Peyer's patch (tissue), 4 donors: ENCODE results near the gene NTN3. TPM values are rescaled to one million over a fixed set of nuclear protein-coding genes. Genes with fewer than 3 reads are reported as not detected.

Source experiments
- DNase-seq, 3 donors: peaks; one replicate each; pipeline ENCODE4 v3.0.0-alpha.2; 2017 to 2019
- H3K27ac ChIP-seq, 4 donors: fragments of 200-600 bp; sonication (generic); one replicate each; pipeline ENCODE4 v1.5.1; 2016 to 2019
- H3K27me3 ChIP-seq, 2 donors: fragments of 200-600 bp; sonication (generic); one replicate each; pipeline ENCODE4 v1.5.1; 2019
- H3K36me3 ChIP-seq, 3 donors: fragments of 200-600 bp; sonication (generic); one replicate each; pipeline ENCODE4 v1.5.1; 2016 to 2019
- H3K4me1 ChIP-seq, 4 donors: fragments of 200-600 bp; sonication (generic); one replicate each; pipeline ENCODE4 v1.5.1; 2016 to 2019
- H3K4me3 ChIP-seq, 4 donors: fragments of 200-600 bp; sonication (generic); 1 replicate in 3 of 4; 2 replicates in 1 of 4; pipeline ENCODE4 v1.5.1; 2016 to 2019; ENCODE audit warnings: mild to moderate bottlenecking in 1 of 4
- H3K9me3 ChIP-seq, 4 donors: fragments of 200-600 bp; sonication (generic); one replicate each; pipeline ENCODE4 v1.5.1; 2016 to 2019; ENCODE audit warnings: mild to moderate bottlenecking in 1 of 4
- CTCF ChIP-seq, 6 experiments: fragments of 450-650 bp in 4 of 6; fragments of 200-600 bp in 2 of 6; sonication (generic) in 1 of 6; IDR thresholded peaks; one replicate each; pipeline ENCODE4 v1.5.1; 2017 to 2019; ENCODE audit warnings: antibody characterized with exemption in 6 of 6, mild to moderate bottlenecking in 3 of 6, moderate library complexity in 1 of 6
- POLR2A ChIP-seq, 2 donors: fragments of 450-650 bp; IDR thresholded peaks; one replicate each; pipeline ENCODE4 v1.5.1; 2017; ENCODE audit warnings: antibody characterized with exemption in 2 of 2, mild to moderate bottlenecking in 2 of 2, moderate library complexity in 2 of 2
- total RNA-seq, 4 donors: library from RNA; depleted of rRNA; stranded (reverse); fragments of >200 nt; gene quantifications; one replicate each; pipeline ENCODE4 v1.1.0, GENCODE V29; 2016

NTN3 gene
- total RNA-seq, 4 donors from 2014 or later = not detected

- no peak for DNase-seq
- Histone ChIP-seq H3K36me3 (peaks cover 0 to 11% (median 0%) of the 10 kb centered on the region in 3 donors), H3K27me3 (no peaks in the 10 kb centered on the region), H3K4me1 (no peaks in the 10 kb centered on the region), H3K9me3 (no peaks in the 10 kb centered on the region), H3K27ac (no peak overlapping the region), H3K4me3 (no peak overlapping the region)
- TF ChIP-seq POLR2A (IDR thresholded peaks at IDR 0.05) = no peak
- TF ChIP-seq CTCF (IDR thresholded peaks at IDR 0.05) = no peak
These were observed 23.9 kb downstream of the NTN3 start for GRCh38 chr16:2495041-2495440.

GRCh38 chr16:2496223-2497115 lies 25.4 kb downstream of the NTN3 start:
- no peak overlapping the region for H3K27ac ChIP-seq

GRCh38 chr16:2497116-2497630 lies 26.1 kb downstream of the NTN3 start:
- Histone ChIP-seq H3K9me3 (no peaks in the 10 kb centered on the region), H3K27me3 (no peaks in the 10 kb centered on the region), H3K4me3 (no peak overlapping the region), H3K36me3 (peaks cover 0 to 11% (median 0%) of the 10 kb centered on the region in 3 donors), H3K4me1 (peaks cover 0 to 8% (median 2%) of the 10 kb centered on the region in 4 donors), H3K27ac (no peak overlapping the region)
- TF ChIP-seq CTCF (IDR thresholded peaks at IDR 0.05) (no peak), POLR2A (IDR thresholded peaks at IDR 0.05) (no peak)
- no peak for DNase-seq

More at GRCh38 chr16:2496223-2497115, 25.4 kb downstream of the NTN3 start:
- no peaks in the 10 kb centered on the region for H3K27me3 ChIP-seq
- no peaks in the 10 kb centered on the region for H3K9me3 ChIP-seq
- H3K36me3 ChIP-seq = peaks cover 0 to 11% (median 0%) of the 10 kb centered on the region in 3 donors
- H3K4me3 ChIP-seq = no peak overlapping the region
- H3K4me1 ChIP-seq = peaks cover 0 to 2% (median under 1%) of the 10 kb centered on the region in 4 donors
- TF ChIP-seq CTCF (IDR thresholded peaks at IDR 0.05) (no peak), POLR2A (IDR thresholded peaks at IDR 0.05) (no peak)
- DNase-seq = no peak

GRCh38 chr16:2497695-2498484 lies 26.8 kb downstream of the NTN3 start:
- Histone ChIP-seq H3K36me3 (peaks cover 0 to 11% (median 0%) of the 10 kb centered on the region in 3 donors), H3K4me3 (no peak overlapping the region), H3K9me3 (no peaks in the 10 kb centered on the region), H3K4me1 (peaks cover 0 to 11% (median 2%) of the 10 kb centered on the region in 4 donors), H3K27me3 (no peaks in the 10 kb centered on the region), H3K27ac (no peak overlapping the region)
- DNase-seq = no peak
- TF ChIP-seq POLR2A (IDR thresholded peaks at IDR 0.05) (no peak), CTCF (IDR thresholded peaks at IDR 0.05) (no peak)

- Histone ChIP-seq H3K4me3 (no peak overlapping the region), H3K27me3 (no peaks in the 10 kb centered on the region), H3K36me3 (peaks cover 0 to 11% (median 0%) of the 10 kb centered on the region in 3 donors), H3K9me3 (no peaks in the 10 kb centered on the region), H3K27ac (no peak overlapping the region), H3K4me1 (peaks cover 0 to 11% (median 2%) of the 10 kb centered on the region in 4 donors)
- TF ChIP-seq CTCF (IDR thresholded peaks at IDR 0.05) = no peak
- no peak for TF ChIP-seq POLR2A (IDR thresholded peaks at IDR 0.05)
- DNase-seq = no peak
These were observed 27.6 kb downstream of the NTN3 start for GRCh38 chr16:2498531-2499253.
